Activated CD8-positive, alpha-beta T cell treated with anti-CD3 and anti-CD28 coated beads for 36 hours (primary cell): Measurements from ENCODE around the gene SNX25. TPM values are rescaled to one million over a fixed set of nuclear protein-coding genes. Genes with fewer than 3 reads are reported as not detected.

Experiments
- ATAC-seq: fragments of 200-7000 bp; cut with Tn5 transposase; one replicate; pipeline ENCODE4 v1.10.0; 2021; ENCODE audit warnings: mild to moderate bottlenecking, moderate library complexity
- CTCF ChIA-PET: fragments of 350-600 bp; sonication (Branson Sonifier 250); formaldehyde crosslinking; loops from one replicate; lab custom pipeline; 2021; ENCODE audit warnings: antibody characterized with exemption; lab: Charles Lee
- POLR2A ChIA-PET: fragments of 350-600 bp; sonication (Branson Sonifier 250); formaldehyde crosslinking; loops from one replicate; lab custom pipeline; 2021; ENCODE audit warnings: antibody characterized with exemption; lab: Charles Lee
- DNase-seq: peaks from one replicate; pipeline ENCODE4 v3.0.0-alpha.2; 2020
- H3K27ac Mint-ChIP-seq: one replicate; pipeline ENCODE4 v1.8.0; 2021; ENCODE audit warnings: mild to moderate bottlenecking, mixed read lengths
- H3K27me3 Mint-ChIP-seq: one replicate; pipeline ENCODE4 v1.8.0; 2021; ENCODE audit warnings: mixed read lengths
- H3K36me3 Mint-ChIP-seq: one replicate; pipeline ENCODE4 v1.8.0; 2021; ENCODE audit warnings: low read depth, mixed read lengths
- H3K4me1 Mint-ChIP-seq: one replicate; pipeline ENCODE4 v1.8.0; 2021; ENCODE audit warnings: low read depth, mixed read lengths
- H3K4me3 Mint-ChIP-seq: one replicate; pipeline ENCODE4 v1.8.0; 2021; ENCODE audit warnings: mild to moderate bottlenecking, moderate library complexity, mixed read lengths
- H3K9me3 Mint-ChIP-seq: one replicate; pipeline ENCODE4 v1.8.0; 2021; ENCODE audit warnings: mixed read lengths
- intact Hi-C: fragments of 100-400 bp; cut with micrococcal nuclease; formaldehyde crosslinking; loops from one replicate; pipeline ENCODE4 v1.10.0; 2022
- total RNA-seq, 2 experiments: library from RNA; stranded (reverse); gene quantifications; one replicate each; pipeline ENCODE4 v1.2.3, GENCODE V29; 2021
- TF ChIP-seq, protein P1 (sequence below): fragments of 200-600 bp; IDR thresholded peaks from one replicate; pipeline ENCODE4 v1.8.0; 2022; ENCODE audit warnings: antibody characterized with exemption, mild to moderate bottlenecking

SNX25 gene
- total RNA-seq, 2 experiments from 2014 or later: 24.0 to 24.3 TPM

DNA sequence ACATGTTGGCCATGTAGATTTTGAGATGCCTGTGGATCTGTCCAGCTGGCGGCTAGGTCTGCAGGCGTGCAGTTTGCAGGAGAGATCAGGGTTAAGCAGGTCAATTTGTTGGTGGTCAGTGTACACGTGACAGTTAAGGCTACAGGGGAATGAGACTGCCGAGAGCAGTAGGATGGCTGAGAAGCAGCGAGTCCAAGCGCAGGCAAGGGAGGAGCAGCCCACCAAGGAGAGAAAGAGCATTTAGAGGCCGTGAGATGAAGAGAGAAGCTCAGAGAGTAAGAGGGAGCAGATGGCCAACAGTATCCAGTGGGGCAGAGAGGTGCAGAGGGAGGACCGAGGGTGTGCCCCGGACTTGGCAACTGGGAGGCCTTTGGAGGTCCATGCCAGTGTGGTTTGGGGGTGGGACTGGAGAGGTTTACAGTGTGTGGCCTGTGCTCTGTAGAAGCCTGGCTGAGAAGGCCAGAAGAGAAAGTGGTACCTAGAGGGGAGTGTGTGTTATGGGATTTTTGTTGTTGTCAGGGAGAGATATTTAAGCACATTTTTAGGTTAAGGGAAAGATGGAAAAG is 18.4 kb downstream of the SNX25 start:
- TF ChIP-seq, protein P1, sequence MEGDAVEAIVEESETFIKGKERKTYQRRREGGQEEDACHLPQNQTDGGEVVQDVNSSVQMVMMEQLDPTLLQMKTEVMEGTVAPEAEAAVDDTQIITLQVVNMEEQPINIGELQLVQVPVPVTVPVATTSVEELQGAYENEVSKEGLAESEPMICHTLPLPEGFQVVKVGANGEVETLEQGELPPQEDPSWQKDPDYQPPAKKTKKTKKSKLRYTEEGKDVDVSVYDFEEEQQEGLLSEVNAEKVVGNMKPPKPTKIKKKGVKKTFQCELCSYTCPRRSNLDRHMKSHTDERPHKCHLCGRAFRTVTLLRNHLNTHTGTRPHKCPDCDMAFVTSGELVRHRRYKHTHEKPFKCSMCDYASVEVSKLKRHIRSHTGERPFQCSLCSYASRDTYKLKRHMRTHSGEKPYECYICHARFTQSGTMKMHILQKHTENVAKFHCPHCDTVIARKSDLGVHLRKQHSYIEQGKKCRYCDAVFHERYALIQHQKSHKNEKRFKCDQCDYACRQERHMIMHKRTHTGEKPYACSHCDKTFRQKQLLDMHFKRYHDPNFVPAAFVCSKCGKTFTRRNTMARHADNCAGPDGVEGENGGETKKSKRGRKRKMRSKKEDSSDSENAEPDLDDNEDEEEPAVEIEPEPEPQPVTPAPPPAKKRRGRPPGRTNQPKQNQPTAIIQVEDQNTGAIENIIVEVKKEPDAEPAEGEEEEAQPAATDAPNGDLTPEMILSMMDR: no peak
- H3K27ac Mint-ChIP-seq: no peak overlapping the region
- no peaks in the 10 kb centered on the region for H3K36me3 Mint-ChIP-seq
- DNase-seq: no peak
- ChIA-PET POLR2A (no interaction called here), CTCF (interaction anchor here (1.4 kb wide), 1 partner anchor 14 kb away, joined by 4 read pairs; no protein-coding TSS in a partner anchor)
- no peak overlapping the region for H3K4me3 Mint-ChIP-seq
- no peaks in the 10 kb centered on the region for H3K9me3 Mint-ChIP-seq
- ATAC-seq: no peak
- no peaks in the 10 kb centered on the region for H3K27me3 Mint-ChIP-seq
- H3K4me1 Mint-ChIP-seq: peaks cover 5% of the 10 kb centered on the region
- intact Hi-C loops: no loop called here

DNA sequence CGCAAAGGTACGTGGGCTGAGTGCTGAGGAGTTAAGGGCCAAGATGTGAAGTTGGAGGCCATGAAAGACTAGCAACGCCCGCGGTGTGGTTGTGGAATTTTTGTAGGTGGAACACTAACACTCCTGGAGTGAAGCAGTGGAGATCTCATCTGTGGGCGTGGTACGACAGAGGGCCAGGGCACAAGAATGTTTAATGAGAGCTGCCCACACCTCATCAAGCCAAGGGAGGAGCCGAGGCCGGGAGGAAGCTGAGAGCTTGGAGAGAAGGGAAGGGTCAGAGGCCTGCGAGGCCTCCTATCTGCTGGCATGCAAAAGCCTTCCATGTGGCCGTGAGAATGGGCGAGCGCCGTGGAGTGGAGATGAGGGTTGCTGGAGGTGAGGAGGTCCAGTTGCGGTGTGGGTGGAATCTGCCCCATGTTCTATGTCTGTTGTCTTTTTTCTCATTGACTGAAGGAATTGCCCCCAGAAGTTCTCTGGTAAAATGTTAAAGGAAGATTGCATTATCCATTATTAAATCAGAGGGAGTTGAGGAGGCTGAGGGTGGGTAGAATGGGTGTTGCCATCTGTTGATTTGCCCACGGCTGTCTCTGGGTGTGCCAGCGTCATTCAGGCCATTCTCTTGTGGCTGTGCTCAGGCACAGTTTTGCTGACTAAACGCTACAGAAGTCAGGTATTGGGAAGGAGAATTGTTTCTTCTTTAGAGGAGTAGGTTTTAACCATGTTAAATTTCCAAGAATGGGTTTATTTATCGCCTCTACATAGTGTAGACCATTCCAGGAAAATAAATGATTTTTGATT is 19.8 kb downstream of the SNX25 start:
- Mint-ChIP-seq H3K27me3 (no peaks in the 10 kb centered on the region), H3K9me3 (no peaks in the 10 kb centered on the region), H3K4me3 (no peak overlapping the region), H3K36me3 (no peaks in the 10 kb centered on the region), H3K27ac (no peak overlapping the region), H3K4me1 (peaks cover 5% of the 10 kb centered on the region)
- TF ChIP-seq, protein P1: no peak
- ChIA-PET POLR2A (no interaction called here), CTCF (no interaction called here)
- ATAC-seq: no peak
- DNase-seq: no peak
- intact Hi-C loops: no loop called here

DNA sequence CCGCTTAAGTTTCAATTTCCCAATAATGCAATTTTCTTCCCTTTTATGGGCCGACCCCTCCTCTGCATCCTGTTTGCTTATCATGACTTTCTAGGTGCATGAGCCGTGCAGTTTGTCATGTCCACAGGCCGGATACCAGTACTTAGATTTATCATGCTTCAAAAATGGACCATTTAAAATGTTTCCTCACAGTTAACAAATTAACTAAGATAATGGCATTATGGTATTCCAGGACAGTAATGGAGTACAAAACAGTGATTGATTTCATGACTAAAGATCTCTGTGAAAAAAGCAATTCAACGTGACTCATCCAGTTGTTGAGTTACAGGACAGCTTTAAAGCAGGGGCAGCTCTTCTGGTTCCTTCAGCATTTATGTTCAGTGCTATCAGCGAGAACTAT is 23.0 kb downstream of the SNX25 start:
- Mint-ChIP-seq H3K27ac (no peak overlapping the region), H3K36me3 (peaks cover 5% of the 10 kb centered on the region), H3K4me1 (peaks cover 6% of the 10 kb centered on the region), H3K27me3 (no peaks in the 10 kb centered on the region), H3K4me3 (no peak overlapping the region), H3K9me3 (no peaks in the 10 kb centered on the region)
- DNase-seq (no peak), ATAC-seq (no peak)
- intact Hi-C loops: no loop called here
- TF ChIP-seq, protein P1: no peak
- ChIA-PET POLR2A (no interaction called here), CTCF (interaction anchor here (0.5 kb wide), 1 partner anchor 47 kb away, joined by 3 read pairs; no protein-coding TSS in a partner anchor)

DNA sequence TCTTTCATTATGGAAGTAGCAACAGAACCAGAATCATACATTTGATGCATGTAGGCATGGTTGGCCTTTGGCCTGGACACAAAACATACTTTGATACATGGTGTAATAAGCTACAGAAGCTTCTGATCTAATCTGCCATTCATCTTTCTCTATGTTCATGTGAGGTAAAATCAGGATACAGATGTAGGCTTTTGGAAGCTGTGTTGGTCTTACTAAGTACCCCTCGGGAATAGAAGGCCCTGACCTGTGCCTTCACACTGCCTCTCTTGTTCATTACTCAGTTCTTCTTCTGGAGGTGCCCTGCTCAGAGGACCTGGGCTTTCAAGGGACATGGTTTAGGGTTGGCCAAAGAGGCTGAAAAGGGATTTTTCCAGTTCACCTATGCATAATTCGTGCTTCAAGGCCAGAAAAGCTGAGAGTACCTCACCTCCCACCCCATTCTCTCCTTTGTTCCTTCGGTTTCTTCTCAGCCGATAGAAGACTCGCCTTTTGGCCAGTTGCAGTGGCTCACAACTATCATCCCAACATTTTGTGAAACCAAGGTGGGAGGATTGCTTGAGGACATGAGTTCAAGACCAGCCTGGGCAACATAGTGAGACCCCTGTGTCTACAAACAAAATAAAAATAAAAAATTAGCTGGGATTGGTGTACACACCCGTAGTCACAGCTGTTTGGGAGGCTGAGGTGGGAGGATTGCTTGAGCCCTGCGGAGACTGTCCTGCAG is 25.9 kb downstream of the SNX25 start:
- peaks cover 16% of the 10 kb centered on the region for H3K4me1 Mint-ChIP-seq
- H3K9me3 Mint-ChIP-seq: peaks cover 2% of the 10 kb centered on the region
- no peak for DNase-seq
- ATAC-seq: no peak
- ChIA-PET POLR2A (no interaction called here), CTCF (no interaction called here)
- H3K27me3 Mint-ChIP-seq: no peaks in the 10 kb centered on the region
- no peak overlapping the region for H3K4me3 Mint-ChIP-seq
- intact Hi-C loops: no loop called here
- peaks cover 16% of the 10 kb centered on the region for H3K36me3 Mint-ChIP-seq
- H3K27ac Mint-ChIP-seq: no peak overlapping the region
- TF ChIP-seq, protein P1: no peak
